ENCODE data around the gene APOO. TPM values are rescaled to one million over a fixed set of nuclear protein-coding genes. Genes with fewer than 3 reads are reported as not detected.
"Not testable (repeated sequence)": the region's sequence is repeated elsewhere in the genome, so short reads cannot be mapped to it uniquely, and the experiment has no call there.

The APOO gene
- polyA plus RNA-seq, 6 donors from 2014 or later: 12.8 to 23.7 (median 17.8) TPM

DNA sequence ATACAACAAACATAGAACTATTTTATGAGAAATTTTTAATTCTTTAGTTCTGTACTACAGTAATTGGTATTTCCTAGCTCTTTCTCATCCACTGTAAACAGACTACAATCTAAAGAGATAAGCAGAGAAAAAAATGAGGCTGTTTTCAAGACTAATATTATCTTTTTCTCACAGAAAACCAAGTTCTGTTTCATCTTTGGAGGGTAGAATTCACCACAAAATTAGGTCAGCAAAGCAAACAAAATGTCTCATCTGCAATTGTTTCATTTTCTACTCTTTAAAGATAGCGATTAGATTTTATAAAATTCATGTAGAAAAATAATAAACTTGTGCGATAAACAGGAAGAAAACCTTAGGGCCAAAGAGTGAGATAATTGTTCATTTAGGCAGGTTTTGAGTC, 10.8 kb downstream of the APOO start:
- DNase-seq (no peak), ATAC-seq (ENCODE audit: low read depth in 2 of 2) (no peak)
- Mint-ChIP-seq H3K36me3 (no peaks in the 10 kb centered on the region), H3K9me3 (no peaks in the 10 kb centered on the region), H3K4me1 (no peaks in the 10 kb centered on the region), H3K27me3 (no peaks in the 10 kb centered on the region), H3K4me3 (no peak overlapping the region), H3K27ac (no peak overlapping the region)

DNA sequence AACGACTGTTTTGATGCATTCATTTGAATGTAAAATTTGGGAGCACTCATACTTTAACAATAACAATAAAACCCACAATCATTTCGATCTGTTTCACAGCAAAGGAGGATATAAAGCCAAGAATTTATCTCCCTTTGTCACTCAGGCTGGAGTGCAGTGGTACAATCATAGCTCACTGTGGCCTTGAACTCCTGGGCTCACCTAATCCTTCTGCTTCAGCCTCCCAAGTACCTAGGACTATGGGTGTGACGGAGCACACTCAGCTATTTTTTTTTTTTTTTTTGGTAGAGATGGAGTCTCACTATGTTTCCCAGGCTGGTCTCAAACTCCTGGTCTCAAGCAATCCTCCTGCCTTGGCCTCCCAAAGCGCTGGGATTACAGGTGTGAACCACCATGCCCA, 11.2 kb downstream of the APOO start:
- H3K4me1 Mint-ChIP-seq; H3K36me3 Mint-ChIP-seq; H3K27me3 Mint-ChIP-seq; DNase-seq; H3K27ac Mint-ChIP-seq; ATAC-seq (ENCODE audit: low read depth in 2 of 2); H3K9me3 Mint-ChIP-seq; H3K4me3 Mint-ChIP-seq: not testable (repeated sequence)

DNA sequence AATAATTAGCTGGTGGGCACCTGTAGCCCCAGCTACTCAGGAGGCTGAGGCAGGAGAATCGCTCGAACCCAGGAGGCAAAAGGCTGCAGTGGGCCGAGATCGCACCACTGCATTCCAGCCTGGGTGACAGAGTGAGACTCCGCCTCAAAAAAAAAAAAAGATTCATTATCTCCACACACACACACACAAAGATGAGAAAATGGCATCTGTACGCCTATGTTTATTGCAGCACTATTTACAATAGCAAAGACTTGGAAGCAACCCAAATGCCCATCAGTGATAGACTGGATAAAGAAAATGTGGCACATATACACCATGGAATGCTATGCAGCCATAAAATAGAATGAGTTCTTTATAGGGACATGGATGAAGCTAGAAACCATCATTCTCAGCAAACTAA, 12.7 kb downstream of the APOO start:
- H3K27ac Mint-ChIP-seq; H3K36me3 Mint-ChIP-seq; H3K27me3 Mint-ChIP-seq; ATAC-seq (ENCODE audit: low read depth in 2 of 2); H3K4me3 Mint-ChIP-seq; H3K4me1 Mint-ChIP-seq; H3K9me3 Mint-ChIP-seq; DNase-seq: not testable (repeated sequence)

DNA sequence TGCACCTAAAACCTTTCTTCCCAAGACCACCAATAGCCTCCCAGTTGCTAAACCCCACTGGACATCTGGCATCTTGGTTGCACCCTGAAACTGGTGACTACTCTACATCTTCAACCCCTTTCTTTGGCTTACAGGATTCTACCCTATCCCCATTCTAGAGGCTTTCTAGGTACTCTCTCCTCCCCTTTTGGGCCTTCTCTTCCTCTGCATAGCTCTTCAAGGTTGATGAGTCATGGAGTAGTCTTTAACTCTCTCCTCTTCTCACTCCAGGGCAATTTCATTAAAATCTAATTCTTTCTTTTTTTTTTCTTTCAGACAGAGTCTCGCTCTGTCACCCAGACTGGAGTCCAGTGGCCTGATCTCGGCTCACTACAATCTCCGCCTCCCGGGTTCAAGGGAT, 16.8 kb downstream of the APOO start:
- H3K4me1 Mint-ChIP-seq: no peaks in the 10 kb centered on the region
- no peak overlapping the region for H3K27ac Mint-ChIP-seq
- H3K9me3 Mint-ChIP-seq: no peaks in the 10 kb centered on the region
- no peaks in the 10 kb centered on the region for H3K36me3 Mint-ChIP-seq
- no peaks in the 10 kb centered on the region for H3K27me3 Mint-ChIP-seq
- no peak overlapping the region for H3K4me3 Mint-ChIP-seq
- no peak for ATAC-seq (ENCODE audit: low read depth in 2 of 2)
- DNase-seq: no peak

DNA sequence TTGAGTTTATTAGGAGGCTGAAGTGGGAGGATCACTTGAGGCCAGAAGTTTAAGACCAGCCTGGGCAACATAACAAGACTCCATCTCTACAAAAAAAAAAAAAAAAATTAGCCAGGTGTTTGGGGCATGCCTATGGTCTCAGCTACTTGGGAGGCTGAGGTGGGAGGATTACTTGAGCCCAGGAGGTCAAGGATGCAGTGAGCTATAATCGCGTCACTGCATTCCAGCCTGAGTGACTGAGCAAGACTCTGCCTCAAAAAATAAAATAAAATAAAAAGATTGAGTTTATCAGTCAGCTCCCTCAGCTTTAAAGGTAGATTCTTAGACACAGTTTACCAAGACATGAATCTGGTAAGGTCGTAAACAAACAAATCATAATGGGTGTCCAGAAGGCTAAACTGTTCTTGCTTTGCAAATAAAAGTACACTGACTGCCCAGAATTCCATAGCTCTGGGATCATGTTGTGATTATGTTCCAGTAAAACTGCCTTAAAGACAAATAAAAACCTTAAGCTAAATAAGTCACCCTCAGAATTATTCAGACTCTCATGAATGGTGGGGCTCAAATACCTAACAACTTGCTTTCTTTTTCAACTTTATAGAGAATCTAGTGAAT, 18.7 kb downstream of the APOO start:
- Mint-ChIP-seq H3K4me1 (no peaks in the 10 kb centered on the region), H3K27ac (peak overlapping the region in 1 of 6 donors; percentile 87), H3K9me3 (no peaks in the 10 kb centered on the region), H3K4me3 (no peak overlapping the region), H3K27me3 (no peaks in the 10 kb centered on the region), H3K36me3 (no peaks in the 10 kb centered on the region)
- DNase-seq: no peak
- no peak for ATAC-seq (ENCODE audit: low read depth in 2 of 2)

DNA sequence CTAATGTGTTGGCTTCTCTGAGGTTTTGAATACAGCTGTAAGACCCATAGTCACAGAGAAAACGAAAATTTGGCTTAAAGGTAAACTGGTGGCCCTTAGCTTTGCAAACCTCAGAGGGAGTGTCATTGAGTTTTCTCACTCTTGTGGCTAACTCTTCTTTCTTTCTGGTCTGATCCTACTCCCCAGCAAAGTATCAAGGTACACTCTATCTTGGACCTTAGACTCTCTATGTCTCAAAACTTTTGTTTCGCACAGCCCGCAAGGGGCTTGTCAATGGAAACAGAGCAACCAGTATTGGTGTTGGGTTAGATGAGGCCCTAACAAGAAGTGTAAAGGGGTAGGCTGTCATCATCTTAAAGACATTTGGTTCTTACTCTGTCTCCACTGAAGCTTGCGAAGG, 19.8 kb downstream of the APOO start:
- ATAC-seq (ENCODE audit: low read depth in 2 of 2) (no peak), DNase-seq (no peak)
- Mint-ChIP-seq H3K27me3 (no peaks in the 10 kb centered on the region), H3K9me3 (no peaks in the 10 kb centered on the region), H3K36me3 (no peaks in the 10 kb centered on the region), H3K4me3 (no peak overlapping the region), H3K27ac (no peak overlapping the region), H3K4me1 (no peaks in the 10 kb centered on the region)

DNA sequence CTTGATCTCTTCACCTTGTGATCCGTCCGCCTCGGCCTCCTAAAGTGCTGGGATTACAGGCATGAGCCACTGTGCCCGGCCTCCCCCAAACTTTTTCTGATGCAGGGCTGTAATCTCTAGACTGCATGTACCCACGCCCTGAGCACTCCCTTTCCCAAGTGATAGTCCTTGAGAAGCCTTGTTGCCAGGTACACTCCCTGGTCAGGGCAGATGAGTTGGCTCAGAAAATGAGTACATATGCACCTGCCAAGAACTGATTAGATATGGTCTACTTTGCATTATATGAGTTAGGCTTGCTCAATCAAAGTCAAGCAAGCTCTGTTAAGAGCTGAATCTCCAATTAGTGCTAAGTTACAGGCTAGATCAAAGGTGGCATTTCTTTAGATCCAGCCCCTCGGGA, 20.3 kb downstream of the APOO start:
- Mint-ChIP-seq H3K36me3 (no peaks in the 10 kb centered on the region), H3K27ac (no peak overlapping the region), H3K4me3 (no peak overlapping the region), H3K4me1 (no peaks in the 10 kb centered on the region), H3K27me3 (no peaks in the 10 kb centered on the region), H3K9me3 (no peaks in the 10 kb centered on the region)
- ATAC-seq (ENCODE audit: low read depth in 2 of 2) (no peak), DNase-seq (no peak)

DNA sequence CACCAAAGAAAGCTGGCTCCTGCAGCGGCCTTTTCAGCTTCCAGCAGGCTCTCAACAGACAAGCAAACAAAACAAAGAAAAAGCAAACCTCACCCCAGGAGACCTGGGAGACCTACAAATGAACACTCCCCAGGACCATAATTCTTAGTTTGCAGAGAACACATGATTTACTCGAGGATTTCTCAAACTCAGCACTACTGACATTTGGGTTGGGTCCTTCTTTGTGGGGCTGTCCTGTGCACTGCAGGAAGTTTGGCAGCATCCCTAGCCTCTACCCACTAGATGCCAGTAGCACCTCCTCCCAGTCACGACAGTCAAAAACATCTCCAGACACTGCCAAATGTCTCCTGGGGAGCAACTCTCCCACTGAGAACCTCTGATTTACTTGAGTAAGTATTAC, 21.9 kb downstream of the APOO start:
- ATAC-seq (ENCODE audit: low read depth in 2 of 2) (no peak), DNase-seq (no peak)
- Mint-ChIP-seq H3K27ac (no peak overlapping the region), H3K27me3 (no peaks in the 10 kb centered on the region), H3K4me1 (no peaks in the 10 kb centered on the region), H3K4me3 (no peak overlapping the region), H3K9me3 (no peaks in the 10 kb centered on the region), H3K36me3 (no peaks in the 10 kb centered on the region)

DNA sequence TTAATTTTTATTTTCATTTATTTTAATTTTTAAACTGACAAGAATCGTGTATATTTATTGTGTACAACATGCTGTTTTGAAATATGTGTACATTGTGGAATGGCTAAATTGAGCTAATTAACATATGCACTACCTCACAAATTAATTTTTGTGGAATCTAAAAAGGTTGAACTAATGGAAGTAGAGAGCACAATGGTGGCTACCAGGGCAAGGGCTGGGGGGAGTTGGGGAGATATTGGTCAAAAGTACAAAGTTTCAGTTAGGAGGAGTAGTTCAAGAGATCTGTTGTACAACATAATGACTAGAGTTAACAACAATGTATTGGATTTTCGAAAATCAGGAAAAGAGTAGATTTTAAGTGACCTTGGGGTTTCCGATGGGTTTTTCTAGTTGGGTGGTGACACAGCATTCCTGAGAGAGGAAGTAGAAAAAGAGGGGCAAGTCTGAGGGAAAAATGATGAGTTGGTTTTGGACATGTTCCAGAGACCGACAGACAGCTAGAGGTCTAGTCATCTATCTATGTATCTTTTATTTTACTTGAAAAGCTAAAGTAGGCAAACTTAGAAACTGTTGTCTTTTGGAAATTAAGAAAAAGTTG, 23.2 kb downstream of the APOO start:
- no peak for DNase-seq
- H3K36me3 Mint-ChIP-seq: no peaks in the 10 kb centered on the region
- H3K4me3 Mint-ChIP-seq: no peak overlapping the region
- H3K4me1 Mint-ChIP-seq: no peaks in the 10 kb centered on the region
- H3K27me3 Mint-ChIP-seq: no peaks in the 10 kb centered on the region
- no peaks in the 10 kb centered on the region for H3K9me3 Mint-ChIP-seq
- no peak for ATAC-seq (ENCODE audit: low read depth in 2 of 2)
- peak overlapping the region in 2 of 6 donors; percentile 30 to 68 for H3K27ac Mint-ChIP-seq

DNA sequence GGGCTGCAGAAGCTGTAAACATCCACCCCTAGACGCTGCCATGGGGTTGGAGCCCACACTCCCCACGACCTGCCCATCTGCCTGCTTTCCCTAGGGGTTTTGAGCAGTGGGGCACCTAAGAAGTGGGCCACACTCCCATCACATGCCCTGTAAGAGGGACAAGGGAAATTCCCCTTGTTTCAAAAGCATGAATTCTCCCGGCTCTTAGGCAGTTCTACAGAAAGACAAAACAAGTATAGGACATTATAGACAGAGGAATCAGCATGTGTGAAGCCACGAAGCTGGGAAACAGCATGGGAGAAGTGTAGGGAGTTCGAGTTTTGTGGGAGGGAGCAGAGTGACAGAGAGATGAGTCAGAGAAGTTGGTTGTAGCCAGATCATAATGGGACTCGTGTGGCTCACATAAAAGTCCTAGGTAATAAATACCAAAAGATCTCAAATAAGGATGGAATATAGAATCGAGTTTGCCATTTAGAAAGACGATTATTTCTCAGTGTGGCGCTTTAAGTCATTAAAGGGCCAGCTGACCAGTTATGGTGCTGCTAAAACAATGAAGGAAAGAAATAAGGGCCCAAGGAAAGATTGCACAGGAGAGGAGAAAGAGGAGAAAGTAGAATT, 23.9 kb downstream of the APOO start:
- Mint-ChIP-seq H3K27ac (no peak overlapping the region), H3K4me1 (no peaks in the 10 kb centered on the region), H3K36me3 (no peaks in the 10 kb centered on the region), H3K4me3 (no peak overlapping the region), H3K9me3 (no peaks in the 10 kb centered on the region), H3K27me3 (no peaks in the 10 kb centered on the region)
- no peak for ATAC-seq (ENCODE audit: low read depth in 2 of 2)
- no peak for DNase-seq

DNA sequence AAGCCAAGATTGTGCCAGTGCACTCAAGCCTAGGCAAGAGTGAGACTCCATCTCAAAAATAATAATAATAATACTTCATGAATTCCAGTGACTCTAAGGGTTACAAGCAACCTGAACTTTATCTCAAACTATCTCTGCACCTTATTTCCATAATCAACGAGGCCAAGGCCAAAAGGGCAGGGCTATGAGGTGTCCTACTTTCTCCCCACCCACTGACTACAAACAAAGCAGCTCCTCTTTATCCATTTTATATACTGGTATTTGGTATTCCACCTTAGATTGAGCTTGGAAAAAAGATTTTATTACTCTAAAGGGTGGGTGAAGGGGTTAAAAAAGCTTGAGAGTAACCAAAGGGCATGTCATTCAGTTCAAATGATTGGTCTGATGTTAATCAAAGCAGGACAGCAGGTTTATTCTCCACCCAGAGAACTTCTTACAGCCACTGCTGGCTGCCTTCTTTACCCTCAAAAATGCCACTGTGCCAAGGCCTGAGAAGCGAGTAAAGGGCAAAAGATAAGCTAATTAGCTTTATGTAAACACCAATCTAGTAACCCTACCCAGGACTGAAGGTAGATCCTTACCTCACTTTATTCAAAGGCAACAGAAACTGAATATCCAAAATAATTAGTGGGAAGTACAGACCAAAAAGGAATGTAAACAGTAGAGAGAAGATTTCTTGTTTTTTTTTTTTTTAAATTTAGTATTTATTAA, 28.2 kb downstream of the APOO start:
- DNase-seq (no peak), ATAC-seq (ENCODE audit: low read depth in 2 of 2) (no peak)
- Mint-ChIP-seq H3K27ac (no peak overlapping the region), H3K4me1 (no peaks in the 10 kb centered on the region), H3K9me3 (no peaks in the 10 kb centered on the region), H3K4me3 (no peak overlapping the region), H3K27me3 (no peaks in the 10 kb centered on the region), H3K36me3 (no peaks in the 10 kb centered on the region)

DNA sequence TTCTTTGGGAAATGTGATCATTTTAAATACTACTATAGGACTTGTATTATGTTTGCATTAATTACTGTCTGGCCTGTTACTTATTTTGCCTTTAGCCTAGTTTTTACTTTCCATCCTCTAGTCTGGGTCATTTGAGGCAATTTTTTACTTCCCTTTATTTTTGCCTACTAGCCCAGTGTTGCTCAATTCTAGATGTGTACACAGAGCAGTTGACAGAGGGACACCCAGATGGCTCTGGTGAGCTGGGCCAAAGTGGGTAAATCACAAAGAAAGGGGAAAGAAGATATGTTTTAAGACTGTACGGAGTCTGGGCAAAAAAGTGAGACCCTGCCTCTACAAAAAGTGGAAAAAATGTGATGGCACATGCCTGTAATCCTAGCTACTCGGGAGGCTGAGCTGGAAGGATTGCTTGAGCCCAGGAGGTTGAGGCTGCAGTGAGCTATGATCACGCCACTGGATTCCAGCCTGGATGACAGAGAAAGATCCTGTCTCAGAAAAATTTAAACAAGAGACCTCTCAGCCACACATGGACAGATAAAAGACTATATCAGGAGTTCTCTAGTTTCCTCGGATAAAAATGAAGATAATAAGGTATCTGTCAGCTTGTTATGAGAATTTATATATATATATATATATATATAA, 35.7 kb downstream of the APOO start:
- H3K27me3 Mint-ChIP-seq: no peaks in the 10 kb centered on the region
- H3K4me1 Mint-ChIP-seq: no peaks in the 10 kb centered on the region
- H3K9me3 Mint-ChIP-seq: peaks cover 0 to 6% (median 0%) of the 10 kb centered on the region in 7 donors
- DNase-seq: no peak
- peaks cover 5 to 8% of the 10 kb centered on the region in 2 donors for H3K36me3 Mint-ChIP-seq
- ATAC-seq (ENCODE audit: low read depth in 2 of 2): no peak
- peak overlapping the region in 2 of 6 donors; percentile 15 to 54 for H3K27ac Mint-ChIP-seq
- no peak overlapping the region for H3K4me3 Mint-ChIP-seq

DNA sequence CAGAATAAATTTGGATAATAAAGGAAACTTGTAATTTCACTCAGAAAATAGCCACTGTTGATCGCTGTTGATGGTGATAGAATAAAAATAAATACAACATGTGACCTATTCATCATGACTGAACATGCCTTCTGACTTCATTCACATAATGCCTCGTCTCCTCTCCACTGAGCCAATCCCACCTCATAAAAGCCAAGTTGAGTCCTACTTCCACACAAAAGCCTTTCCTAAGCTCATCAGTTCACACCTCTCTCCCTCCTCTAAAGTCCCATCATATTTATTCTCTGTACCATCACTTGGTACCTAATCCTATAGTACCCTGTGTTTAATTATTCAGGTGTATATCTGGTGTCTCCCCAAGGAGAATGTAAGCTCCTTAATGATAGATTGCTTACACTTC, 37.7 kb downstream of the APOO start:
- ATAC-seq (ENCODE audit: low read depth in 2 of 2) (no peak), DNase-seq (no peak)
- Mint-ChIP-seq H3K36me3 (peaks cover 5 to 8% of the 10 kb centered on the region in 2 donors), H3K4me1 (no peaks in the 10 kb centered on the region), H3K27me3 (no peaks in the 10 kb centered on the region), H3K9me3 (peaks cover 0 to 6% (median 0%) of the 10 kb centered on the region in 7 donors), H3K27ac (no peak overlapping the region), H3K4me3 (no peak overlapping the region)
